Hypothalamus (tissue), 51 donors: Measurements from ENCODE around the gene LYPD4.

Source experiments
- DNase-seq, 51 donors: peaks; one replicate each; lab custom pipeline; 2025; lab: John Stamatoyannopoulos, UW

Gene LYPD4

GRCh38 chr19:41853768-41854167 is 9.3 kb upstream of the LYPD4 start:
- DNase-seq, result no peak

GRCh38 chr19:41853344-41853743 is 8.9 kb upstream of the LYPD4 start:
- no peak for DNase-seq

GRCh38 chr19:41851456-41851855 is 7.0 kb upstream of the LYPD4 start:
- DNase-seq, result no peak

- DNase-seq, result no peak
These were observed 5.9 kb upstream of the LYPD4 start for GRCh38 chr19:41850381-41850780.

- DNase-seq, result no peak
These were observed 4.6 kb upstream of the LYPD4 start for GRCh38 chr19:41849067-41849466.

GRCh38 chr19:41848666-41849065 is 4.2 kb upstream of the LYPD4 start:
- no peak for DNase-seq

GRCh38 chr19:41847351-41848105 is 3.0 kb upstream of the LYPD4 start:
- DNase-seq, result no peak

- DNase-seq, result no peak
These were observed 638 bp upstream of the LYPD4 start for GRCh38 chr19:41845051-41845590.

- DNase-seq, result no peak
These were observed 343 bp upstream of the LYPD4 start, which contains the start of gene DMRTC2 for GRCh38 chr19:41845001-41845050. DMRTC2 (plus strand) TSS chr19:41845042; CDS start chr19:41847429, 2,387 bp downstream.

- no peak for DNase-seq
These were observed 1.1 kb downstream of the LYPD4 start for GRCh38 chr19:41843371-41843770.

- no peak for DNase-seq
These were observed 5.3 kb downstream of the LYPD4 start for GRCh38 chr19:41839211-41839610.

- no peak for DNase-seq
These were observed 6.3 kb downstream of the LYPD4 start for GRCh38 chr19:41837981-41838708.

GRCh38 chr19:41821003-41821735 is 23.3 kb downstream of the LYPD4 start:
- peak in 8 of 51 donors; percentile 1 to 20 (median 6) for DNase-seq

GRCh38 chr19:41816761-41817160 is 27.7 kb downstream of the LYPD4 start:
- DNase-seq, result no peak

GRCh38 chr19:41815301-41815700 is 29.2 kb downstream of the LYPD4 start:
- no peak for DNase-seq

GRCh38 chr19:41813911-41814310 is 30.6 kb downstream of the LYPD4 start:
- no peak for DNase-seq

- no peak for DNase-seq
These were observed 32.5 kb downstream of the LYPD4 start for GRCh38 chr19:41811981-41812380.

GRCh38 chr19:41811036-41811435 is 33.4 kb downstream of the LYPD4 start:
- DNase-seq, result peak in 13 of 51 donors; percentile 1 to 37 (median 6)

- no peak for DNase-seq
These were observed 34.2 kb downstream of the LYPD4 start for GRCh38 chr19:41810301-41810700.

GRCh38 chr19:41808663-41809566 is 35.6 kb downstream of the LYPD4 start:
- peak in 1 of 51 donors; percentile 1 for DNase-seq

GRCh38 chr19:41807176-41807575 is 37.3 kb downstream of the LYPD4 start:
- no peak for DNase-seq
